Measurements from ENCODE around the gene CACNA2D3. TPM values are rescaled to one million over a fixed set of nuclear protein-coding genes. Genes with fewer than 3 reads are reported as not detected.

CACNA2D3 gene
- total and polyA plus RNA-seq, 12 donors = 0.26 to 13.7 (median 2.8) TPM; not detected in 1

DNA sequence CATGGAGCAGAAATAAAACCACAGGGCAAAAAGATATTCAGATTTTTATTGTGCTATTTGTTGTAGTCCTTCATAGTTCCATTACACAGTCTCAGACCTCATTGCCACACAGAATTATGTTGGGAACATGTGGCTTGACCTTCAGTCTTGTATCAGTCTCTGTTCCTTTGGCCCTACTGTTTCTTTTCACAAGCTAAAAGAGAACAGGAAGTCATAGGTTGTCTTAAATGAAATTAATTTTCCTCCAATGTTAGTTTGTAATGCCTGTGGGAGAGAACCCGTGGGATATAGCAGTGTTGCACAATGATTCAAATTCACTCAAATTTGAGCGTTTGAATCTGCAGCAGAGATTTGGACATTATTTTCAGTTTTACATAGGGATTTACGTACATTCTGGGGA, 445.6 kb downstream of the CACNA2D3 start:
- WGBS, 4 donors = 51 to 61% (median 57%) methylated on average over 3 of the region's 3 CpGs
- intact Hi-C loops (cut with DNase I) = no loop called here
- Histone ChIP-seq H3K36me3 (replicated peaks in 1 of 2) (no peaks in the 10 kb centered on the region), H3K27ac (no peak overlapping the region), H3K4me1 (replicated peaks in 1 of 2) (peaks cover 0 to 6% of the 10 kb centered on the region in 2 donors), H3K9me3 (replicated peaks in 1 of 3) (no peaks in the 10 kb centered on the region), H3K4me3 (no peak overlapping the region), H3K27me3 (no peaks in the 10 kb centered on the region)
- no peak for DNase-seq
- TF ChIP-seq, protein P1, sequence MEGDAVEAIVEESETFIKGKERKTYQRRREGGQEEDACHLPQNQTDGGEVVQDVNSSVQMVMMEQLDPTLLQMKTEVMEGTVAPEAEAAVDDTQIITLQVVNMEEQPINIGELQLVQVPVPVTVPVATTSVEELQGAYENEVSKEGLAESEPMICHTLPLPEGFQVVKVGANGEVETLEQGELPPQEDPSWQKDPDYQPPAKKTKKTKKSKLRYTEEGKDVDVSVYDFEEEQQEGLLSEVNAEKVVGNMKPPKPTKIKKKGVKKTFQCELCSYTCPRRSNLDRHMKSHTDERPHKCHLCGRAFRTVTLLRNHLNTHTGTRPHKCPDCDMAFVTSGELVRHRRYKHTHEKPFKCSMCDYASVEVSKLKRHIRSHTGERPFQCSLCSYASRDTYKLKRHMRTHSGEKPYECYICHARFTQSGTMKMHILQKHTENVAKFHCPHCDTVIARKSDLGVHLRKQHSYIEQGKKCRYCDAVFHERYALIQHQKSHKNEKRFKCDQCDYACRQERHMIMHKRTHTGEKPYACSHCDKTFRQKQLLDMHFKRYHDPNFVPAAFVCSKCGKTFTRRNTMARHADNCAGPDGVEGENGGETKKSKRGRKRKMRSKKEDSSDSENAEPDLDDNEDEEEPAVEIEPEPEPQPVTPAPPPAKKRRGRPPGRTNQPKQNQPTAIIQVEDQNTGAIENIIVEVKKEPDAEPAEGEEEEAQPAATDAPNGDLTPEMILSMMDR (IDR thresholded peaks at IDR 0.05) = no peak
- no peak for TF ChIP-seq POLR2A (IDR thresholded peaks at IDR 0.05)

DNA sequence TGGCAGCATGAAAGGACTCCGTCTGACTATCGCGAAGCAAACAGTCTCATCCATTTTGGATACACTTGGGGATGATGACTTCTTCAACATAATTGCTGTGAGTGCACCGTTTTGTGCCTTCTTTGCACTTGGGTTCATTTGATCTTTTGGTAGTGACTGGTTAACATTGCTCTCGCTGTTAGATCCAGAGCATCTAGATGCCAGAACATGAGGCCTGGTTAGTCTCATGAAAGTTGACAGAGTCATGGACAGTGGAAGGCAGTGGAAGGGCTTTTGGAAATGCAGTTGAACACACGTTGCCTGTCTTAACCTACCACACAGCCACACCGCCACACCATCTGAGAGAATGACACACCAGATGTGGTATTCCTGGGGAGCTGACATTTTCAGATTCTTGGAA, 447.7 kb downstream of the CACNA2D3 start:
- no peaks in the 10 kb centered on the region for H3K36me3 ChIP-seq (replicated peaks in 1 of 2)
- 87 to 97% (median 89%) methylated on average over 7 of the region's 7 CpGs for WGBS, 4 donors

DNA sequence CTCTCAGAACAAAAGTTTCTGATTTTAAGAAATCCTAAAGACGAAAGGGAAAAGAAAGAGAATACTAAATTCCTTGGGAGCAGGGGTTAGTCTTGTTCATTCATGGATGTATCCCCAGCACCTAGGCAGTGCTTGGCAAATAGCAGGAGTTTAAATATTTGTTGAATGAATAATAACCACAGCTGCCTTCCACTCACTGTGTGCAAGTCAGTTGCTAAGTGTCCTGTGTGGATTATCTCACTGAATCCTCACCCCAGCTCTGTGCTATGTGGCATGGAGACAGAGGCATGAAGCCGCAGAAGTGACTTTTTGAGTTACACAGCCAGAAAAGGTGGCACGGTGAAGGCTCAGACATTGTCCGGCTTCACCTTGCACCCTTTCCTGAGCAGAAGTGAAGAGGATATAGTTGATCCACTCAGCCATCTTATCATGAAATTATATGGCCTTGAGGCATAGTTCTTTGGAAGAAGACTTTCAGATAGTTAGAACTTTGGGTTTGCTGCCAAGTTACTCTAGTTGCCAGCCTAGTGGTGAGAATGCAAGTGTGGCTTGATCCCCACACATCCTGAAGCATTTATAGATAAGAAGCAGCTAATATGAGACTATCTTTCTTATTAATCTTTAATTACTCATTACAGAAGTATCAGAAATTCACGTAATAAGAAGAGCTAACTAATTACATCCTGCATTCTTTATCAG, 450.0 kb downstream of the CACNA2D3 start:
- Histone ChIP-seq H3K27me3 (no peaks in the 10 kb centered on the region), H3K4me3 (no peak overlapping the region), H3K36me3 (replicated peaks in 1 of 2) (no peaks in the 10 kb centered on the region), H3K27ac (no peak overlapping the region), H3K4me1 (replicated peaks in 1 of 2) (peaks cover 0 to 6% of the 10 kb centered on the region in 2 donors), H3K9me3 (replicated peaks in 1 of 3) (no peaks in the 10 kb centered on the region)
- WGBS, 4 donors = 87 to 93% (median 89%) methylated on average over 5 of the region's 5 CpGs
- TF ChIP-seq, protein P1 (IDR thresholded peaks at IDR 0.05) = no peak
- TF ChIP-seq POLR2A (IDR thresholded peaks at IDR 0.05) = no peak
- intact Hi-C loops (cut with DNase I) = no loop called here
- DNase-seq = no peak

More for the DNA sequence above, 447.7 kb downstream of the CACNA2D3 start:
- TF ChIP-seq, protein P1 (IDR thresholded peaks at IDR 0.05) = no peak
- no peak for DNase-seq
- Histone ChIP-seq H3K9me3 (replicated peaks in 1 of 3) (no peaks in the 10 kb centered on the region), H3K4me1 (replicated peaks in 1 of 2) (peaks cover 0 to 6% of the 10 kb centered on the region in 2 donors), H3K4me3 (no peak overlapping the region), H3K27ac (no peak overlapping the region), H3K27me3 (no peaks in the 10 kb centered on the region)
- intact Hi-C loops (cut with DNase I) = no loop called here

DNA sequence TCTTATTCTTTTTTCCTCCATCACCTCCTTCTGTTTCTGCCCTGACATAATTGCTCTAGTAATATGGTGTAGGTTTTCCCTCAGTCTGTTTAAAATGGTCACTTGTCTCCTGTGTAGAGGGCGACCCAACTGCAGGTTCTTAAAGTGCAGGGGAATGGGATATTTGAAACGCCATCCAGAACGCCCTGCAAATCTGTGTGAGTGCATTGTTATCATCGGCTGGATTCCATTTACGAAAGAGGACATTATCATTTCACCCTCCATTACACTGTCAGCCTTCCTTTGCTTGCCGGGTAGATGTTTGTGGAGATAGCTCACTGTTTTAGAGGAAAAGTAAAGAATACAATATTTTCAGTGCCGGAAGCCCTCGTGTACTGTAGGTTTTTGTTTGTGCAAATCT, 451.5 kb downstream of the CACNA2D3 start:
- H3K9me3 ChIP-seq (replicated peaks in 1 of 3) = no peaks in the 10 kb centered on the region
- no peaks in the 10 kb centered on the region for H3K4me1 ChIP-seq (replicated peaks in 1 of 2)
- intact Hi-C loops (cut with DNase I) = no loop called here
- no peak for TF ChIP-seq POLR2A (IDR thresholded peaks at IDR 0.05)
- TF ChIP-seq, protein P1 (IDR thresholded peaks at IDR 0.05) = no peak
- no peaks in the 10 kb centered on the region for H3K36me3 ChIP-seq (replicated peaks in 1 of 2)
- no peak for DNase-seq
- 74 to 79% (median 76%) methylated on average over 8 of the region's 8 CpGs for WGBS, 4 donors
- no peak overlapping the region for H3K27ac ChIP-seq
- H3K27me3 ChIP-seq = no peaks in the 10 kb centered on the region
- no peak overlapping the region for H3K4me3 ChIP-seq
